ENCODE measurements around the gene SCUBE1. TPM values are rescaled to one million over a fixed set of nuclear protein-coding genes. Genes with fewer than 3 reads are reported as not detected.

Gene SCUBE1
- total and polyA plus RNA-seq, 7 experiments from 2014 or later: 0.11 to 0.27 (median 0.19) TPM; not detected in 4

- Mint-ChIP-seq H3K27me3 (peaks cover 0 to 15% (median 0%) of the 10 kb centered on the region in 5 donors), H3K4me1 (no peaks in the 10 kb centered on the region), H3K27ac (no peak overlapping the region), H3K9me3 (no peaks in the 10 kb centered on the region), H3K36me3 (no peaks in the 10 kb centered on the region), H3K4me3 (no peak overlapping the region)
- H3K36me3 ChIP-seq (ENCODE audit: control insufficient read depth in 2 of 3, insufficient read depth in 3 of 3, low read length in 3 of 3): no peaks in the 10 kb centered on the region
- no peaks in the 10 kb centered on the region for H3K27me3 ChIP-seq (ENCODE audit: control insufficient read depth in 2 of 2, insufficient read depth in 2 of 2, low read length in 2 of 2)
- POLR2A ChIA-PET: no interaction called here
- H3K27ac ChIP-seq (ENCODE audit: low read depth, low read length): no peak overlapping the region
- intact Hi-C loops (cut with micrococcal nuclease): no loop called here
- H3K4me1 ChIP-seq (ENCODE audit: control insufficient read depth in 2 of 2, insufficient read depth in 2 of 2, low read length in 2 of 2): no peaks in the 10 kb centered on the region
- ATAC-seq: no peak
- DNase-seq: no peak
- CTCF ChIA-PET: interaction anchor here (0.6 kb wide), 1 partner anchor 55 kb away, joined by 3 read pairs; no protein-coding TSS in a partner anchor
- H3K9me3 ChIP-seq (ENCODE audit: control insufficient read depth in 2 of 3, low read length in 3 of 3): no peaks in the 10 kb centered on the region
- no peak overlapping the region for H3K4me3 ChIP-seq (ENCODE audit: low read length)
These were observed 41.3 kb downstream of the SCUBE1 start for GRCh38 chr22:43301866-43302265.

DNA sequence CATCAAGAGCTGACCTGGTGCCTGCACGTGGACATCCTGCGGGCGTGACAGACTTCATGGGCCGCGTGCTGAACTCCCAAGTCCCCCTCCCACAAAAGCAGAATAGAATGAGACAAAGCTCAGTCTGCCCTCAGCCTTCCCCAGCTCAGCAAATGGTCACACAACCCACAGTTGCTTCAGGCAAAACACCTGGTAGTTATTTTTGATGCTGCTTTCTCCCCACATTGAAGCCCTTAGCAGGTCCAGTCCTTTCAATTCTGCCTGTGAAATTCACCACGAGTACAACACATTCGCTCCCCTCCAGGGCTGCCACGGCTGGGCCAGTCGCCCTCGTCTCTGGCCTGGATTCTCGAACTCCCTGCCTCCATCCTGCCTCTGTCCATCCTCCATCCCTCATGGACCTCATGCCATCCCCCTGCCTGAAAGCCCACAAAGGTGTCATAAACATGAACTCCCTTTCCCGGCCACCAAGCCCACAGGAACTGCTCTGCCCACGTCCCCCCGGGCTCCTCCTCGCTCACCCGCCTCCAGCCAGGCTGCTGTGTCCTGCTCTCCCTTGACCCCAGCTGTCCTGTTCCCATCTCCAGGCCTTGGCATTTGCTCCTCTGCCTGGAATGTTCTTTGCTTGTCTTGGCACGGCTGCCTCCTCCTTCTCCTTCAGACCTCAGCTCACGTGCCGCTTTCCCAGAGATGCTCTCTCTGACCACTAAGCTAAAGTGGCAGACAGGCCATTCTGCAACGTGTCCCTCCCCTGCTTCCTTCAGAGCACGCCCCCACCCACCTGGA lies 42.1 kb downstream of the SCUBE1 start:
- CTCF ChIA-PET: interaction anchor here (0.6 kb wide), 1 partner anchor 55 kb away, joined by 3 read pairs; no protein-coding TSS in a partner anchor
- H3K36me3 Mint-ChIP-seq: no peaks in the 10 kb centered on the region
- intact Hi-C loops (cut with micrococcal nuclease): no loop called here
- ATAC-seq (no peak), DNase-seq (no peak)
- no peaks in the 10 kb centered on the region for H3K4me1 ChIP-seq (ENCODE audit: control insufficient read depth in 2 of 2, insufficient read depth in 2 of 2, low read length in 2 of 2)
- no peaks in the 10 kb centered on the region for H3K4me1 Mint-ChIP-seq
- H3K9me3 ChIP-seq (ENCODE audit: control insufficient read depth in 2 of 3, low read length in 3 of 3): no peaks in the 10 kb centered on the region
- no peak overlapping the region for H3K4me3 Mint-ChIP-seq
- POLR2A ChIA-PET: no interaction called here
- no peak overlapping the region for H3K27ac Mint-ChIP-seq
- H3K9me3 Mint-ChIP-seq: no peaks in the 10 kb centered on the region
- H3K36me3 ChIP-seq (ENCODE audit: control insufficient read depth in 2 of 3, insufficient read depth in 3 of 3, low read length in 3 of 3): no peaks in the 10 kb centered on the region
- peaks cover 0 to 15% (median 0%) of the 10 kb centered on the region in 5 donors for H3K27me3 Mint-ChIP-seq
- no peak overlapping the region for H3K27ac ChIP-seq (ENCODE audit: low read depth, low read length)
- no peak overlapping the region for H3K4me3 ChIP-seq (ENCODE audit: low read length)
- no peaks in the 10 kb centered on the region for H3K27me3 ChIP-seq (ENCODE audit: control insufficient read depth in 2 of 2, insufficient read depth in 2 of 2, low read length in 2 of 2)

- Mint-ChIP-seq H3K4me3 (no peak overlapping the region), H3K4me1 (peaks cover 0 to 2% (median 0%) of the 10 kb centered on the region in 7 donors), H3K27ac (no peak overlapping the region), H3K27me3 (peaks cover 0 to 15% (median 0%) of the 10 kb centered on the region in 5 donors), H3K36me3 (no peaks in the 10 kb centered on the region), H3K9me3 (no peaks in the 10 kb centered on the region)
- Histone ChIP-seq H3K4me3 (ENCODE audit: low read length) (no peak overlapping the region), H3K9me3 (ENCODE audit: control insufficient read depth in 2 of 3, low read length in 3 of 3) (no peaks in the 10 kb centered on the region), H3K27me3 (ENCODE audit: control insufficient read depth in 2 of 2, insufficient read depth in 2 of 2, low read length in 2 of 2) (no peaks in the 10 kb centered on the region), H3K27ac (ENCODE audit: low read depth, low read length) (no peak overlapping the region), H3K36me3 (ENCODE audit: control insufficient read depth in 2 of 3, insufficient read depth in 3 of 3, low read length in 3 of 3) (no peaks in the 10 kb centered on the region), H3K4me1 (ENCODE audit: control insufficient read depth in 2 of 2, insufficient read depth in 2 of 2, low read length in 2 of 2) (no peaks in the 10 kb centered on the region)
- intact Hi-C loops (cut with micrococcal nuclease): no loop called here
- DNase-seq (no peak), ATAC-seq (no peak)
- CTCF ChIA-PET: no interaction called here
- POLR2A ChIA-PET: no interaction called here
These were observed 43.4 kb downstream of the SCUBE1 start for GRCh38 chr22:43299736-43300135.

DNA sequence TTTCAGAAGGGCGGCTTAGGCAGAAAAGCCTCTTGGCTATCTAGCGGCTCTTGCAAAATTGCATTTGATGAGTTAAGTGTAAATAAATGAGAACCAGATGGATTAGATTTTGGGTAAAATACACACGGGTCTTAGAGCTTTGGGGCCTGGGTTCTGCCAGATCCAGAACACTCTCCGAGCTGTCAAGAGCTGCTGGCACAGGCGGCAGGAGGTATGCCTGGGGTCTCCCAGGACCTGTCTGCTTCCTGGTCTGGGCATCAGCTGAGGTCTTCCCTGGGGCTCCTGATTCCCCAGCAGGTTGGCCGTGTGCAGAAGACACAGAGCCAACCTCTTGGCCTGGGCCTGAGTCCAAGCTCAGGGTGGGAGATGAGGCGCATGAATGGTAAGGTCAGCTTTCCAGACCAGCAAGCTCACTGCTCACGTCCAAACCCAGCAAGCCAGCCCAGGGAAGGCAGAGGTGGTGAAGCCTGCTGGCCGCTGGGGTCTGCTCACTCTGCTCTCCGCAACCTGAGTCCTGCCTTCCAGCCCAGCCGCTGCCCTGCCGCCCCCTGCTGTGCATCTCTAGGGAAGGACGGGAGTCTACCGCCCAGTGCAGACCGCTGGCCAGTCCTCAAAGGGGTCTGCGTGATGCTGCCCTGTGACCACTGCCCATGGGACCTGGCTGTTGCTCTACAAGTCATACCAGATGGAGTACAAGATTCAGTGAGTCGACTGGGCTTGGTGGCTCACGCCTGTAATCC lies 44.9 kb downstream of the SCUBE1 start:
- no peaks in the 10 kb centered on the region for H3K36me3 ChIP-seq (ENCODE audit: control insufficient read depth in 2 of 3, insufficient read depth in 3 of 3, low read length in 3 of 3)
- Mint-ChIP-seq H3K4me3 (no peak overlapping the region), H3K27me3 (peaks cover 0 to 15% (median 0%) of the 10 kb centered on the region in 5 donors), H3K4me1 (peaks cover 0 to 2% (median 0%) of the 10 kb centered on the region in 7 donors), H3K9me3 (no peaks in the 10 kb centered on the region), H3K36me3 (no peaks in the 10 kb centered on the region), H3K27ac (no peak overlapping the region)
- intact Hi-C loops (cut with micrococcal nuclease): no loop called here
- H3K4me1 ChIP-seq (ENCODE audit: control insufficient read depth in 2 of 2, insufficient read depth in 2 of 2, low read length in 2 of 2): no peaks in the 10 kb centered on the region
- ATAC-seq (no peak), DNase-seq (no peak)
- no peak overlapping the region for H3K4me3 ChIP-seq (ENCODE audit: low read length)
- H3K27ac ChIP-seq (ENCODE audit: low read depth, low read length): no peak overlapping the region
- no peaks in the 10 kb centered on the region for H3K27me3 ChIP-seq (ENCODE audit: control insufficient read depth in 2 of 2, insufficient read depth in 2 of 2, low read length in 2 of 2)
- ChIA-PET POLR2A (no interaction called here), CTCF (interaction anchor here (0.6 kb wide), 1 partner anchor 75 kb away, joined by 3 read pairs; no protein-coding TSS in a partner anchor)
- H3K9me3 ChIP-seq (ENCODE audit: control insufficient read depth in 2 of 3, low read length in 3 of 3): no peaks in the 10 kb centered on the region

GRCh38 chr22:43297270-43298061 lies 45.7 kb downstream of the SCUBE1 start:
- H3K4me3 Mint-ChIP-seq: no peak overlapping the region
- H3K36me3 ChIP-seq (ENCODE audit: control insufficient read depth in 2 of 3, insufficient read depth in 3 of 3, low read length in 3 of 3): no peaks in the 10 kb centered on the region
- H3K9me3 Mint-ChIP-seq: no peaks in the 10 kb centered on the region
- no peaks in the 10 kb centered on the region for H3K4me1 ChIP-seq (ENCODE audit: control insufficient read depth in 2 of 2, insufficient read depth in 2 of 2, low read length in 2 of 2)
- no peak overlapping the region for H3K27ac Mint-ChIP-seq
- no peaks in the 10 kb centered on the region for H3K9me3 ChIP-seq (ENCODE audit: control insufficient read depth in 2 of 3, low read length in 3 of 3)
- ChIA-PET CTCF (interaction anchor here (0.6 kb wide), 1 partner anchor 75 kb away, joined by 3 read pairs; no protein-coding TSS in a partner anchor), POLR2A (no interaction called here)
- no peak overlapping the region for H3K27ac ChIP-seq (ENCODE audit: low read depth, low read length)
- DNase-seq (no peak), ATAC-seq (no peak)
- H3K27me3 ChIP-seq (ENCODE audit: control insufficient read depth in 2 of 2, insufficient read depth in 2 of 2, low read length in 2 of 2): no peaks in the 10 kb centered on the region
- no peak overlapping the region for H3K4me3 ChIP-seq (ENCODE audit: low read length)
- peaks cover 0 to 8% (median 0%) of the 10 kb centered on the region in 5 donors for H3K27me3 Mint-ChIP-seq
- intact Hi-C loops (cut with micrococcal nuclease): no loop called here
- H3K4me1 Mint-ChIP-seq: peaks cover 0 to 2% (median 0%) of the 10 kb centered on the region in 7 donors
- no peaks in the 10 kb centered on the region for H3K36me3 Mint-ChIP-seq

DNA sequence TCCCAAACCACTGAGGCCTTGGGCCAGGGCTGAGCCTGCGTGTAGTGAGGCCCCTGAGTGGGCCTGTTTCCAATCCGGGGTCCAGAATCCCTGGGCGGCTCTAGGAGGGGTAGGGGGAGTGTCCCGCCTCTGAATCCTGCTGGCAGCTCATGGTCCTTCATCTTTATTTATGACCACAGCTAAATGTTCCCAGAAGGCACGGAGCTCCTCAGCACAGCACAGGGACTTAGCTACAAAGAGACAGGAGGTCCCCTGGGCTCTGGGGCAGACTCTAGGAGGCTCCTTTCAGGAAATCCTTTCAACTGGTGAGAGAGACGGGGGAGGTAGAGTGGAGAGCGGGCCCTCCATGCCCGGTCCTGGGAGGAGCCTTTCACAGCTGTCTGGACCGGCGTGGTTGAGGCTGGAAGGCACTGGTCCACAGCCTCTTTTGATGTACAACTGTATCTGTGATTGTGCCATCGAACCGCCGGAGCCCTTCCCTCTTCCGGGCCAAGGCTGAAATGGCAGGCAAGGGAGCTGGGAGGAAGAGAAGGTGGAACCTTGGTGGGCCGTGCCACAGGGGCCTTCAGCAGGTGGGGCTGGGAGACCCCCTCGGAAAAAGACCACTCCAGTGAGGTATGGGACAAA lies 46.8 kb downstream of the SCUBE1 start:
- ATAC-seq: no peak
- Histone ChIP-seq H3K27me3 (ENCODE audit: control insufficient read depth in 2 of 2, insufficient read depth in 2 of 2, low read length in 2 of 2) (no peaks in the 10 kb centered on the region), H3K4me3 (ENCODE audit: low read length) (no peak overlapping the region), H3K36me3 (ENCODE audit: control insufficient read depth in 2 of 3, insufficient read depth in 3 of 3, low read length in 3 of 3) (no peaks in the 10 kb centered on the region), H3K4me1 (ENCODE audit: control insufficient read depth in 2 of 2, insufficient read depth in 2 of 2, low read length in 2 of 2) (no peaks in the 10 kb centered on the region), H3K27ac (ENCODE audit: low read depth, low read length) (no peak overlapping the region), H3K9me3 (ENCODE audit: control insufficient read depth in 2 of 3, low read length in 3 of 3) (no peaks in the 10 kb centered on the region)
- CTCF ChIA-PET: no interaction called here
- Mint-ChIP-seq H3K27ac (no peak overlapping the region), H3K9me3 (no peaks in the 10 kb centered on the region), H3K36me3 (no peaks in the 10 kb centered on the region), H3K4me1 (peaks cover 0 to 2% (median 0%) of the 10 kb centered on the region in 7 donors), H3K4me3 (no peak overlapping the region), H3K27me3 (peaks cover 0 to 6% (median 0%) of the 10 kb centered on the region in 5 donors)
- DNase-seq: no peak
- intact Hi-C loops (cut with micrococcal nuclease): no loop called here
- POLR2A ChIA-PET: no interaction called here

Measured in naive thymus-derived CD4-positive, alpha-beta T cell (primary cell).